GM20431 (cell line): ENCODE data around the gene ZNF253.
"Not testable (repeated sequence)": the region's sequence is repeated elsewhere in the genome, so short reads cannot be mapped to it uniquely, and the experiment has no call there.

Experiments used
- in situ Hi-C: fragments of 300-500 bp; cut with MseI, MboI; formaldehyde crosslinking; loops from one replicate; pipeline ENCODE4 v1.15.0; 2020; ENCODE audit warnings: low sequenced_read_pairs; ENCODE audit not compliant: unreplicated experiment

Gene ZNF253

DNA sequence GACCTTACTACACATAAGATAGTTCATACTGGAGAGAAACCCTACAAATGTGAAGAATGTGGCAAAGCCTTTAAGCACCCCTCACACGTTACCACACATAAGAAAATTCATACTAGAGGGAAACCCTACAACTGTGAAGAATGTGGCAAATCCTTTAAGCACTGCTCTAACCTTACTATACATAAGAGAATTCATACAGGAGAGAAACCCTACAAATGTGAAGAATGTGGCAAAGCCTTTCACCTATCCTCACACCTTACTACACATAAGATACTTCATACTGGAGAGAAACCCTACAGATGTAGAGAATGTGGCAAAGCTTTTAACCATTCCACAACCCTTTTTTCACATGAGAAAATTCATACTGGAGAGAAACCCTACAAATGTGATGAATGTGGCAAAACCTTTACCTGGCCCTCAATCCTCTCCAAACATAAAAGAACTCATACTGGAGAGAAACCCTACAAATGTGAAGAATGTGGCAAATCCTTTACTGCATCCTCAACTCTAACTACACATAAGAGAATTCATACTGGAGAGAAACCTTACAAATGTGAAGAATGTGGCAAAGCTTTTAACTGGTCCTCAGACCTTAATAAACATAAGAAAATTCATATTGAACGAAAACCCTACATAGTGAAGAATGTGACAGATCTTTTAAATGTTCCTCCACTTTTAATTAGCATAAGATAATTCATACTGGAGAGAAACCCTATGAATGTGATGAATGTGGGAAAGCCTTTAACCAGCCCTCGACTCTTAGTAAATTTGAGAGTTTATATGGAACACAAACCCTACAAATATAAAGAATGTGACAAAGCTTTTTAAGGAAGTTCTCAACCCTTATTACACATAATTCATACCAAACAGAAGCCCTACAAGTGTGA lies 26.6 kb downstream of the ZNF253 start:
- in situ Hi-C loops, result not testable (repeated sequence)

DNA sequence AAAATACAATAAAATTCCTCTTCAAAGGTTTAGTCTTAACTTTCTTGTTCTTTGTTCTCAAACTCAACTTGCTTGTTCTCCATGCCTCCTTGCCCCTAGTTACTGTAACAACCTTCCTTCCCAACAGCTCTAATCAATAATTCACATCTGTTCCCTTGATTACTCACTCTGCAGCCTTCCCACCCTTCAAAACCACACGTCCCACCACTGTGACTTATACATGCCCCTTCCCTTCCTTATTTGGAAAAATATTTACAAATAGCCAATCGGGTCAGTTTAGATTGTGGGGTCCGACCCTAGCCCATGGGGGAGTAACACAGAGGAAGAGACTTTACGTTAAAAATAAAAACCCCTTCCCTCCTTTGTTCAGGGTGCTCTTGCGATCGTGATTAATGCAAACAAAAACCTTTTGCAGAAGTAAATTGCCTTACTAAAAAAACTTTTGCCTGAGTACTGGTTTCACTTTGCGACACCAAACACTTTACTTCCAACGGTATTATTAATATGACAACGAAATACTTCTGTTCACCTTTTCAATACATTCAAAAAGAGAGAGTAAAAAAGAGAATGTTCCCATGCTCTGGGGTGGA lies 34.6 kb downstream of the ZNF253 start:
- in situ Hi-C loops, result no loop called here

DNA sequence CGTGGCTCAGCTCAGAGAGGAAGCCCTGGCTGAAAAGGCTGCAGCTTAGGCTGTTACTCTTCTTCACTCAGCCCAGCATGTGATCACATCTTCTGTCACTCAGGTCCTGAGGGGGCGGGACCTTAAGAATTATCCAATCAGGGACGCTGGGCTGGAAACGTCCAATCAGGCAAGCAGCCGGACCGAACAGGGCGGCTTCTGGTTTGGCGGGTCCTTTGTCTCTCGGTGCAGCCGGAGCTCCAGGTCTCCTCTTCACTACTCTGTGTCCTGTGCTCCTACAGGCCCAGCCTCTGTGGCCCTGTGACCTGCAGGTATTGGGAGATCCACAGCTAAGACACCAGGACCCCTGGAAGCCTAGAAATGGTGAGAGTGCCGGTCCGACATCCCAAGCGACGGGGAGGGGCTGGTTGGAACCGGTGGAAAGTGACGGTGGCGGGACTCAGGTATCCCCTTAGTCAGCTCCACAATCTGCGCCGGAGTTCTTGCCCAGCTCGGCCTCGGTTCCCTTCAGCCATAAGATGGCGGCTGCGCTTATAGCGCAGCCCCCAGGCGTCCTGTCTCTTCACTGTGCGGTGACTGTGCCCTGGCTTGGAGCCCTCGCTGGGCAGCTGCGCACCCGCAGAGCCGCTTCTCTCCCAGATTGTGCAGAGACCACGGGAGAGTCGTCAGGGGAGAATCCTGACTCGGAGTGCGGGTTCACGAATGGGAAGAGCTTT lies 35.2 kb downstream of the ZNF253 start, which contains the start of gene ZNF93:
Gene ZNF93 (plus strand): TSS at position 218 of the 716 bp plus-strand sequence. CDS start 143 bp downstream, at position 361.
- in situ Hi-C loops, result no loop called here

DNA sequence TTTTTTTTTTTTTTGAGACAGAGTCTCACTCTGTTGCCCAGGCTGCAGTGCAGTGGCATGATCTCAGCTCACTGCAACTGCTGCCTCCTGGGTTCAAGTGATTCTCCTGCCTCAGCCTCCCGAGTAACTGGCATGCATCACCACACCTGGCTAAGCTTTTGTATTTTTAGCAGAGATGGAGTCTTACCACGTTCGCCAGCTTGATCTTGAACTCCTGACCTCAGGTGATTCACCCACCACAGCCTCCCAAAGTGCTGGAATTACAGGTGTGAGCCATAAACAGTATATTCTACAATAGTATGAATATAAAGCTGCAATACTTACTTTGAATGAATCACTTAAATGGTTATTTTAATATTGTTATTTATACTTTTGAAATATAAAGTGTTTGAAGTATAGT lies 41.9 kb downstream of the ZNF253 start:
- in situ Hi-C loops, result not testable (repeated sequence)

DNA sequence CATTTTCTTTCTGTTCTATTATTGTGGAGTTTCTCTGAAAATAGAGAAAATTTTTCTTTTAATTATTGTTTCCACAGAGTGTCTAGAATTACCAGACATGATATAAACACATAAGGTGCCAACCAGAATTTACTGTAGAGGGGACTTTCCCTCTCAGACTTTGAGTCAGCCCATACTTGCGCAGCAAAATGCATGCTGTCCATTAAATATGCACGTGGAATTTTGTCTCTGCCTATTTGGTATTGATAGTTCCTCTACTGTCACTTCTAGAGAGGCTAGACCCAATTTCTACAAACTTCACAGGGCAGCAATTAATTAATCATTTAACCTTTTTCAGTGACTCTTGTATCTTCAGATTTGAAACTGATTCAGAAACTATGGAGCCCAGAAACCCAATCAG lies 44.0 kb downstream of the ZNF253 start:
- in situ Hi-C loops, result no loop called here

DNA sequence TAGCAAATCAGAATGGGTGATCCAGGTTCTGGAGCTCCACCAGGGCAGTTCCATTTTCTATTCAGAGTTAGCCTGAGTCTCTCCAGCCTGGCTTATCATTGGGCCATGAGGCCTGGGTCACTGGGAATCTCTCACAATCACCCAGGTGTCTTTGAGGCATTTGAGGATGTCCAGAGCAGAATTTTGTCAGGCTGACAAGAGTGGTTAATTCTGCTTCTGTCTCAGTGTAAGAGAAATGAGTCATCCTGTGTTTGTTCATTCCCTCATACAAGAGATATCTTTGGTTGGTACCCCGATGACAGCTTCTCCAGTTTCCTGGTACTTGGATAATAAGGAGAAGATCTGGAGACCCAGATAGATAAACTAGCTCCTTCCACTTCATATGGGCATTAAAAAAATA lies 45.5 kb downstream of the ZNF253 start:
- in situ Hi-C loops, result no loop called here

DNA sequence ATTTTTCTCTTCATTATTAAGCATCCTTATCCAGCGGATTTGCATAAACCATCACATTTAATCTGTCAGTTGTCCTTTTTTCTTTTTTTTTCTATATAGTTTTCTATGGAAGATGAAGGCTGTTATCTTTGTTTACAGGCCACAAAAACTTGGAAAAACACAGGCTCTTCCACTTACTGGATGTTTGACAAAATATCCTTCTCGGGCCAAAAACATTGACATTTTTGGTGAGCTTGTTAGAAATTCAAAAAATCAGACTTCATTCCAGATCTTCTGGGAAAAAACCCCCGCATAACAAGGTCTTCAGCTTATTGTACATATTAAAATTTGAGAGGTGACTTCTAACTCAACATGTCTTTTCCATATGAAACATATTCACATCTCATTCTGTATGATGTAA lies 48.9 kb downstream of the ZNF253 start:
- in situ Hi-C loops, result no loop called here

DNA sequence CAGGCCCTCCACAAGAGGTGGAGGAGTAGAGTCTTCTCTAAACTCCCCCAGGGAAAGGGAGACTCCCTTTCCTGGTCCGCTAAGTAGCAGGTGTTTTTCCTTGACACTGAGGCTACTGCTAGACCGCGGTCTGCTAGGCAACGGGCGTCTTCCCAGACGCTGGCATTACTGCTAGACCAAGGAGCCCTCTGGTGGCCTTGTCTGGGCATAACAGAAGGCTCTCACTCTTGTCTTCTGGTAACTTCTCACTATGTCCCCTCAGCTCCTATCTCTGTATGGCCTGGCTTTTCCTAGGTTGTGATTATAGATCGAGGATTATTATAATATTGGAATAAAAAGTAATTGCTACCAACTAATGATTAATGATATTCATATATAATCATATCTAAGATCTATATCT lies 64.7 kb downstream of the ZNF253 start:
- in situ Hi-C loops, result not testable (repeated sequence)

DNA sequence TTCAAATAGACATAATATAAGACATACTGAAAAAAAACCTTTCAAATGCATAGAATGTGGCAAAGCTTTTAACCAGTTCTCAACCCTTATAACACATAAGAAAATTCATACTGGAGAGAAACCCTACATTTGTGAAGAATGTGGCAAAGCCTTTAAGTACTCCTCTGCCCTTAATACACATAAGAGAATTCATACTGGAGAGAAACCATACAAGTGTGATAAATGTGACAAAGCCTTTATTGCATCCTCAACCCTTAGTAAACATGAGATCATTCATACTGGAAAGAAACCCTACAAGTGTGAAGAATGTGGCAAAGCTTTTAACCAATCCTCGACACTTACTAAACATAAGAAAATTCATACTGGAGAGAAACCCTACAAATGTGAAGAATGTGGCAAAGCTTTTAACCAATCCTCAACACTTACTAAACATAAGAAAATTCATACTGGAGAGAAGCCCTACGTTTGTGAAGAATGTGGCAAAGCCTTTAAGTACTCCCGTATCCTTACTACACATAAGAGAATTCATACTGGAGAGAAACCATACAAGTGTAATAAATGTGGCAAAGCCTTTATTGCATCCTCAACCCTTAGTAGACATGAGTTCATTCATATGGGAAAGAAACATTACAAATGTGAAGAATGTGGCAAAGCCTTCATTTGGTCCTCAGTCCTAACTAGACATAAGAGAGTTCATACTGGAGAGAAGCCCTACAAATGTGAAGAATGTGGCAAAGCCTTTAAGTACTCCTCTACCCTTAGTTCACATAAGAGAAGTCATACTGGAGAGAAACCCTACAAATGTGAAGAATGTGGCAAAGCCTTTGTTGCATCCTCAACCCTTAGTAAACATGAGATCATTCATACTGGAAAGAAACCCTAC lies 68.0 kb downstream of the ZNF253 start:
- in situ Hi-C loops, result not testable (repeated sequence)

DNA sequence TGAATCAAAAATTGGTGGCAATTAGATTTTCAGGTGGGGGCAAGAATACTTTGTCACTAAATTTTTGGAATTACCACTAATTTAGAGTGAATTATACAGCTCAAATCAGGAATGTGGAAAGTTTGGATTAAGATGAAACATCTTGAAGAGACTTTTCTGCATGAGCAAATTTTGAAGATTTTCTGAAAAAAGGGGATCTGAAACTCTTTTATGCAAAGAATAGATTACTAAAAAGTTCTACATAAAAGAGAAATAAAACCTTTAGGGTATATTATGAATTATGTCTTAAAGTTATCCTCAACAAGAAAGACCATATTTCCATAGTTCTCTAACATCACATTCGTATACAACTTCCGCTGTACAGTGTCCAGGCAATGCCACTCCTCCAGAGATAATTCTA lies 71.7 kb downstream of the ZNF253 start:
- in situ Hi-C loops, result no loop called here

DNA sequence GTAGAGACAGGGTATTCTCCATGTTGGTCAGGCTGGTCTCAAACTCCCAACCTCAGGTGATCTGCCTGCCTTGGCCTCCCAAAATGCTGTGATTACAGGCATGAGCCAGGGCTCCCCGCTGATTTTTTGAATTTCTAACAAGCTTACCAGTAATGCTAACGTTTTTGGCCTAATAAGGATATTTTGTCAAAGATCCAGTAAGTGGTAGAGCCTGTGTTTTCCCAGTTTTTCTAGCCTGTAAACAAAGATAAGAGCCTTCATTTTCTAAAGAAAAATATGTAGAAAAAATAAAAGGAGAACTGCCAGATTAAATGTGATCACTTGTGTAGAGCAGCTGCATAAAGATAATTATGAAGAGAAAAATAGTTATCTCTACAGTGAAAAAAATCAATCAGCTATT lies 72.8 kb downstream of the ZNF253 start:
- in situ Hi-C loops, result no loop called here

DNA sequence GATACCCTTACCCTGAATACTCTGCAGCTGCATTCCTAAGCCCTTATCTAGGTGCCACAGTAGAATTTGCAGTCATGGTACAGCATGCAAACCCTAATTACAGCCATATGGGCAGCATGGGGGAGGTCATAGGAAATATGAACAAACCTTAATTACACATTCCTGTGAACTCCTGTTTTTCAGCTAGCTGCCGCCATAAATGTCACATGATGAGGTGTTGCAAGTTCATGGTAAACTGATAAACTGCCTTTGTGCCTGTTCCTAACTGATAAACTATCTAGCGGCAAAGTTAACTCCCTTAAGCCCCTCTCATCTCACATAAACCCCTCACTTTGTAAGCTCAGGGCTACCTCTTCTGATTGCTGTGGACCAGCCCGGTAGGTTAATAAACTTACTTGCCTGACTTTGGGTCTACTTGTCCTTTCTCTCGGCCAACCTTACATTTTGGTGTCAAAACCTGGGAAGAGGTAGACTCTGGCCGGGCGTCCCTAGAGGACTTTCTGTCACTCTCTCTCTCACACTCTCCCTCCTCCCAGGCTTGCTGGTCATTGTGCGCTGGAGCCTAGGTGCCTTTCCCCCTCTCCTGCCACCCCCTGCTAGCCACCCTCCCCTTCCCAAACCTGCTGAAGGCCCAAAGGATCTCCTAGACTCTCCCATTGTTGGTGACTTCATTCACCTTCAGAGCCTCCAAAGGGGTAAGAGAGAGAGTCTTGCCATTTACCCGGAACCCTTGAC lies 78.3 kb downstream of the ZNF253 start:
- in situ Hi-C loops, result no loop called here
